Adrenal gland (tissue), 12 donors: ENCODE data around the gene EIPR1. TPM values are rescaled to one million over a fixed set of nuclear protein-coding genes. Genes with fewer than 3 reads are reported as not detected.
"Not testable (repeated sequence)": the region's sequence is repeated elsewhere in the genome, so short reads cannot be mapped to it uniquely, and the experiment has no call there.

Source experiments
- DNase-seq, 7 donors: peaks; one replicate each; pipeline ENCODE4 v3.0.0-alpha.2; 2019 to 2020
- H3K27ac ChIP-seq, 5 donors: fragments of 200-600 bp; sonication (generic) in 4 of 5; 1 replicate in 3 of 5; 2 replicates in 2 of 5; pipeline versions ENCODE4 v1.5.1 to v1.8.0; 2016 to 2020; ENCODE audit warnings: mild to moderate bottlenecking in 1 of 5
- H3K27me3 ChIP-seq: fragments of 200-600 bp; 2 replicates; pipeline ENCODE4 v1.8.0; 2021
- H3K36me3 ChIP-seq, 2 donors: fragments of 200-600 bp; replicated peaks in 1 of 2; 1 replicate in 1 of 2; 2 replicates in 1 of 2; pipeline versions ENCODE4 v1.5.1 to v1.8.0; 2018 to 2022
- H3K4me1 ChIP-seq, 2 donors: fragments of 200-600 bp; replicated peaks in 1 of 2; 1 replicate in 1 of 2; 2 replicates in 1 of 2; pipeline versions ENCODE4 v1.5.1 to v1.8.0; 2018 to 2021
- H3K4me3 ChIP-seq, 4 donors: fragments of 200-600 bp; sonication (generic) in 3 of 4; one replicate each; pipeline ENCODE4 v1.5.1; 2016 to 2018
- H3K9me3 ChIP-seq, 3 donors: fragments of 200-600 bp; sonication (generic) in 1 of 3; replicated peaks in 1 of 3; 1 replicate in 2 of 3; 2 replicates in 1 of 3; pipeline versions ENCODE4 v1.5.1 to v1.8.0; 2016 to 2021
- CTCF ChIP-seq, 6 experiments: fragments of 450-650 bp in 4 of 6; fragments of 200-600 bp in 2 of 6; sonication (generic) in 1 of 6; IDR thresholded peaks; 1 replicate in 5 of 6; 2 replicates in 1 of 6; pipeline versions ENCODE4 v1.5.1 to v1.8.0; 2016 to 2021; ENCODE audit warnings: antibody characterized with exemption in 6 of 6, mild to moderate bottlenecking in 2 of 6, moderate library complexity in 1 of 6
- POLR2A ChIP-seq, 2 donors: fragments of 450-650 bp; IDR thresholded peaks; one replicate each; pipeline ENCODE4 v1.6.1; 2017; ENCODE audit warnings: antibody characterized with exemption in 2 of 2, mild to moderate bottlenecking in 2 of 2, moderate library complexity in 1 of 2
- WGBS, 4 donors: extraction: QIAGEN DNeasy Blood & Tissue Kit in 2 of 4; methylation state at CpG; one replicate each; pipeline versions ENCODE4 v1.1.5 to v1.1.7; 2013 to 2017; 5-methylcytosine and 5-hydroxymethylcytosine counted together
- intact Hi-C, 2 donors: fragments of 100-400 bp; cut with DNase I; formaldehyde crosslinking; loops; one replicate each; pipeline versions ENCODE4 v1.14.1 to v1.15.0; 2022 to 2023
- polyA plus RNA-seq, 3 donors: library from polyadenylated mRNA; stranded (reverse); fragments of 200-250 nt in 2 of 3; fragments of 350-450 nt in 1 of 3; fragmentation: Illumina TruSeq in 1 of 3; extraction: RNeasy Lipid Tissue Mini Kit (QIAGEN cat#74804) in 1 of 3; gene quantifications; one replicate each; pipeline ENCODE4 v1.2.3, GENCODE V29; 2013 to 2014
- total RNA-seq, 9 donors: library from RNA; depleted of rRNA in 4 of 9; stranded (reverse); fragments of >200 nt in 4 of 9; fragments of 120-200 nt in 1 of 9; fragmentation: NEBNext Ultra II Directional in 1 of 9; extraction: Animal tissue kit (Norgen Biotek cat#: 25700) in 1 of 9; gene quantifications; one replicate each; pipeline versions ENCODE4 v1.1.0 to v1.2.4, GENCODE V29; 2013 to 2023
- donor health status: healthy with polysubstance abuse.
- donor health status: Bipolar disorder and iron deficiency.
- donor health status: DM: yes; HTN: yes; CAD: no.
- donor health status: DM: no; HTN: no; CAD: no.
- donor health status: DM: no; HTN: no; CAD: no.
- donor health status: DM: yes; HTN: yes; CAD: no.

Gene EIPR1
- total and polyA plus RNA-seq, 12 donors = 10.3 to 37.9 (median 28.5) TPM

GRCh38 chr2:3379647-3380534, 2.3 kb upstream of the EIPR1 start, which contains the start of gene TRAPPC12:
Gene TRAPPC12, plus strand, starts transcription at chr2:3379694. Its CDS starts 7,930 bp downstream, at chr2:3387624.
- Histone ChIP-seq H3K36me3 (peaks cover 0 to 5% of the 10 kb centered on the region in 2 donors), H3K27me3 (no peaks in the 10 kb centered on the region), H3K4me3 (peak within 1 kb of the TSS; percentile 25 to 81 (median 63)), H3K9me3 (no peaks in the 10 kb centered on the region), H3K4me1 (peaks cover 7 to 45% of the 10 kb centered on the region in 2 donors), H3K27ac (peak within 1 kb of the TSS; percentile 57 to 96 (median 89))
- DNase-seq = peak; percentile 89 to 96 (median 91)
- intact Hi-C loops = no loop called here
- 0 to 1% (median 1%) methylated on average over 15 to 61 of the region's 61 CpGs for WGBS, 4 donors
- TF ChIP-seq CTCF (IDR thresholded peaks at IDR 0.05) = peak in 4 of 6 experiments; percentile 17 to 38 (median 26)
- TF ChIP-seq POLR2A (IDR thresholded peaks at IDR 0.05) = peak; percentile 83 to 84

GRCh38 chr2:3379339-3379646, 1.7 kb upstream of the EIPR1 start:
- H3K9me3 ChIP-seq = no peaks in the 10 kb centered on the region
- intact Hi-C loops = no loop called here
- TF ChIP-seq POLR2A (IDR thresholded peaks at IDR 0.05) (no peak), CTCF (IDR thresholded peaks at IDR 0.05) (no peak)
- peaks cover 0 to 5% of the 10 kb centered on the region in 2 donors for H3K36me3 ChIP-seq
- WGBS, 4 donors = 6 to 18% (median 9%) methylated on average over 3 to 8 of the region's 8 CpGs
- peaks cover 7 to 40% of the 10 kb centered on the region in 2 donors for H3K4me1 ChIP-seq
- no peaks in the 10 kb centered on the region for H3K27me3 ChIP-seq
- H3K4me3 ChIP-seq = peak overlapping the region in 3 of 4 donors; percentile 52 to 81 (median 74)
- no peak for DNase-seq
- H3K27ac ChIP-seq = peak overlapping the region; percentile 57 to 95 (median 89)

GRCh38 chr2:3377279-3377611, 373 bp downstream of the EIPR1 start:
- H3K4me3 ChIP-seq = peak overlapping the region; percentile 46 to 81 (median 60)
- H3K27ac ChIP-seq = peak overlapping the region in 4 of 5 donors; percentile 65 to 96 (median 86)
- WGBS, 4 donors = 0 to 2% (median 1%) methylated on average over 4 to 8 of the region's 8 CpGs
- H3K9me3 ChIP-seq = no peaks in the 10 kb centered on the region
- DNase-seq = peak in 2 of 7 donors; percentile 34 to 35
- H3K4me1 ChIP-seq = peaks cover 7 to 37% of the 10 kb centered on the region in 2 donors
- intact Hi-C loops = no loop called here
- no peaks in the 10 kb centered on the region for H3K36me3 ChIP-seq
- H3K27me3 ChIP-seq = no peaks in the 10 kb centered on the region
- TF ChIP-seq CTCF (IDR thresholded peaks at IDR 0.05) (no peak), POLR2A (IDR thresholded peaks at IDR 0.05) (no peak)

GRCh38 chr2:3376821-3377220, 797 bp downstream of the EIPR1 start:
- 57 to 70% (median 59%) methylated on average over 6 of the region's 6 CpGs for WGBS, 4 donors
- no peak overlapping the region for H3K27ac ChIP-seq
- TF ChIP-seq CTCF (IDR thresholded peaks at IDR 0.05) = no peak
- TF ChIP-seq POLR2A (IDR thresholded peaks at IDR 0.05) = no peak
- H3K9me3 ChIP-seq = no peaks in the 10 kb centered on the region
- peak overlapping the region in 2 of 4 donors; percentile 53 to 67 for H3K4me3 ChIP-seq
- no peak for DNase-seq
- H3K36me3 ChIP-seq = no peaks in the 10 kb centered on the region
- intact Hi-C loops = no loop called here
- H3K4me1 ChIP-seq = peaks cover 7 to 37% of the 10 kb centered on the region in 2 donors
- no peaks in the 10 kb centered on the region for H3K27me3 ChIP-seq

GRCh38 chr2:3369340-3370181, 8.1 kb downstream of the EIPR1 start:
- intact Hi-C loops, H3K27ac ChIP-seq, H3K4me3 ChIP-seq, H3K4me1 ChIP-seq, H3K36me3 ChIP-seq, DNase-seq, H3K9me3 ChIP-seq, H3K27me3 ChIP-seq: not testable (repeated sequence)
- WGBS, 4 donors = 90 to 96% (median 93%) methylated on average over 25 to 31 of the region's 34 CpGs
